Stimulated activated CD4-positive, alpha-beta T cell treated with anti-CD3 and anti-CD28 coated beads, TNF-alpha, amount 100 ng/mL, for 1 hour (primary cell): ENCODE data around the gene GJD3.

ENCODE experiments used
- DNase-seq, 3 donors: peaks; one replicate each; pipeline ENCODE4 v3.0.0-alpha.2; 2020; ENCODE audit warnings: low read depth in 3 of 3, low spot score in 1 of 3

Gene GJD3

GRCh38 chr17:40352779-40353394 is 11.7 kb downstream of the GJD3 start:
- no peak for DNase-seq

GRCh38 chr17:40352237-40352778 is 12.2 kb downstream of the GJD3 start:
- DNase-seq: no peak

GRCh38 chr17:40351359-40352236 is 12.9 kb downstream of the GJD3 start:
- no peak for DNase-seq

- no peak for DNase-seq
These were observed 13.7 kb downstream of the GJD3 start for GRCh38 chr17:40350689-40351358.

DNA sequence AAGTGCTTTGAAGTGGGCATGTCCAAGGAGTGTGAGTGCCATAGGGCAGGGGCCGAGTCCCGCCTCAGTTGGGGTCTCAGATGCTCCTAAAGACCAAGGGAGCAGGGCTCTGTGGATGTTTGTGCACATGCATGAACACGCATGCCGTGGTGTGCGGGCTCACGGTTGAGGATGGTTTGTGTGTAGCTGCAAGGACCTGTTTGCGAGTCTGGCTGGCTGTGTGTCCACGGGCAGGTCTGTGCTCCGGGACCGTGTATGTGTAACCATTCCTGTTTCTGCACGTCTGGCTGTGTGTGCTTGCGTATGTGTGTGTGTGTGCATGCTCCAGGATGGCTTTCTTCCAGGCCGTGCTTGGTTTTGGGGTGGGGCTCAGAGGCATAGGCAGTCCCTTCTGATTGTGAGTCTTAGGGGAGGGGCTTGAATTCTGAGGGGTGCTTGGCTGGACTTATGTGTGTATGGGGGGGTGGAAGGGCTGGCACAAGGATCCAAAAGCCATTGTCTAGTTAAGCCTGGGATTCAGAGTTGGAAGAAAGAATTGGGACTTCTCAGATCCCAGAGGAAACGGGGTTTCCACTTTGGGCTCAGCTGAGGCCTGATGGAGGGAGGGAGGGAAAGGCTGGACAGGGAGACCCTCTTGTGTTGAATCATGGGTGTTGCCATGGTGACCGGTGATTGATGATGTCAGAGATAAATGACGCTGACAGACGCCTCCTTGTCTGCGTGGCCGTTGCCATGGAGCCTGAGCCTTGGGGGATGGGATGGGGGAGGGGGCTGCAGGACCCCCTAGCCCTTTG is 14.4 kb downstream of the GJD3 start:
- DNase-seq: no peak

DNA sequence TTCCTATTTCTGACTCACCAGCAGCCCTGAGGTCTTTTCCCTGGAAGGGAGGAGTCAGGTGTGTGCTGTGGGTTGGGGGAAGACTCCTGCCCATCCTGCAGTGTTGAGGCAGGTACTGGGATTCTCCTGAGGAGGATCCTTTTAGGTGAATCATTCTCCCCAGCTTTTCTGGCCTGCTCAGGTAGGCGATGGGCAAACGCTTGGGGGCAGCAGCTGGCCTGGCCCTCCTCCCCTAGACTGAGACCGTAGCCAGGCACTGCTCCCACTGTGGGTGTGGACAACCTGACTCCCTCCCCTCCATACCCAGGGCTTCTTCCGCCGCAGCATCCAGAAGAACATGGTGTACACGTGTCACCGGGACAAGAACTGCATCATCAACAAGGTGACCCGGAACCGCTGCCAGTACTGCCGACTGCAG is 15.1 kb downstream of the GJD3 start:
- DNase-seq: no peak

GRCh38 chr17:40348562-40349476 is 15.7 kb downstream of the GJD3 start:
- DNase-seq: no peak

DNA sequence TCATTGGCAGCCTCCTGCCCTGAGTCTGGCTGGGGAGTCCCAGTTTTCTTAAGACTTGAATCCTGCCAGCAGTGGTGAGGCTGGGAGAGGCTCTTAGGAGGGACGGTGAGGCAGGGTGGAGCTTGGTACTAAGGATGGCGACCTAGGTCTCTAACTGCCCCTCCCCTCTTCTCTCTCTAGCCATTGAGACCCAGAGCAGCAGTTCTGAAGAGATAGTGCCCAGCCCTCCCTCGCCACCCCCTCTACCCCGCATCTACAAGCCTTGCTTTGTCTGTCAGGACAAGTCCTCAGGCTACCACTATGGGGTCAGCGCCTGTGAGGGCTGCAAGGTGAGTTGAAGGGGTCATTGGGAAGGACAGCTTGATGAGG is 16.4 kb downstream of the GJD3 start:
- DNase-seq: no peak

GRCh38 chr17:40347319-40348135 is 17.0 kb downstream of the GJD3 start:
- DNase-seq: no peak

- DNase-seq: no peak
These were observed 17.8 kb downstream of the GJD3 start for GRCh38 chr17:40346765-40347158.

- no peak for DNase-seq
These were observed 18.4 kb downstream of the GJD3 start for GRCh38 chr17:40345994-40346764.

- no peak for DNase-seq
These were observed 19.2 kb downstream of the GJD3 start for GRCh38 chr17:40345161-40345993.

- no peak for DNase-seq
These were observed 19.9 kb downstream of the GJD3 start for GRCh38 chr17:40344421-40345160.

GRCh38 chr17:40343219-40344119 is 21.1 kb downstream of the GJD3 start:
- no peak for DNase-seq

GRCh38 chr17:40342504-40343218 is 21.9 kb downstream of the GJD3 start:
- DNase-seq: no peak
